Ammon's horn (tissue), 1 donor: ENCODE data around the gene C15orf62.

ENCODE experiments used
- DNase-seq: peaks from one replicate; pipeline ENCODE4 v3.0.0-alpha.2; 2016; ENCODE audit warnings: low spot score

C15orf62 gene

DNA sequence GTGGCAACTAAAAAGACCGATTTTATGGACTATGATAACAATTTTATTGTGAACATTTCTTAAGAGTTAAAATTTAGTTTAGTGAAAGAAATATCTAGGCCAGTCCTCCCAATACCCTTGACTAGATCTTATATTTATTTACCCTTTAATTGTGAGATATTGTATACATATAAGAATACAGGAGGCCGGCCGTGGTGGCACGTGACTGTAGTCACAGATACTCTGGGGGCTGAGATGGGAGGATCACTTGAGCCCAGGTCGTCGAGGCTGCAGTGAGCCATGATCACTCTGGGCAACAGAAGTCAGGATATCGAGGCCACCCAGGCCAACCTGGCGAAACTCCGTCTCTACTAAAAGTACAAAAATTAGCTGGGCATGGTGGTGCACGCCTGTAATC lies 14.0 kb upstream of the C15orf62 start:
- no peak for DNase-seq

- no peak for DNase-seq
Measured at GRCh38 chr15:40756938-40757337, 12.8 kb upstream of the C15orf62 start.

DNA sequence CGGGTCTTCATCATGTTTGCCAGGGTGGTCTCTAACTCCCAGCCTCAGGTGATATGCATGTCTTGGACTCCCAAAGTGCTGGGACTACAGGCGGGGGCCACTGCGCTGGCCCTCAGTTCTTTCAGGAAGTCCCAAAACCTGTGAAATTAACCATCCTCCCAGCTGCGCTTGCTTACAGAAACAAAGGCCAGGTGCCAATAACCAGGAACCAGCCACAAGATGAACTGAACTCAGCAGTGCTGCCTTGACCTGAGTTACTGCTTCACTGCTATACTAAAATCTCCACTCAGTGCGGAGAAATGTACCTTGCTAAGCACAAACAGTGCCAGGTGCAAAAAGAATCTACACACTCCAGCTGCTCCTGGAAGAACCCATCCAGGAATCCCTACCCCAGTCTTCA lies 9.8 kb upstream of the C15orf62 start:
- no peak for DNase-seq

GRCh38 chr15:40762919-40763800 lies 6.6 kb upstream of the C15orf62 start:
- DNase-seq = no peak

DNA sequence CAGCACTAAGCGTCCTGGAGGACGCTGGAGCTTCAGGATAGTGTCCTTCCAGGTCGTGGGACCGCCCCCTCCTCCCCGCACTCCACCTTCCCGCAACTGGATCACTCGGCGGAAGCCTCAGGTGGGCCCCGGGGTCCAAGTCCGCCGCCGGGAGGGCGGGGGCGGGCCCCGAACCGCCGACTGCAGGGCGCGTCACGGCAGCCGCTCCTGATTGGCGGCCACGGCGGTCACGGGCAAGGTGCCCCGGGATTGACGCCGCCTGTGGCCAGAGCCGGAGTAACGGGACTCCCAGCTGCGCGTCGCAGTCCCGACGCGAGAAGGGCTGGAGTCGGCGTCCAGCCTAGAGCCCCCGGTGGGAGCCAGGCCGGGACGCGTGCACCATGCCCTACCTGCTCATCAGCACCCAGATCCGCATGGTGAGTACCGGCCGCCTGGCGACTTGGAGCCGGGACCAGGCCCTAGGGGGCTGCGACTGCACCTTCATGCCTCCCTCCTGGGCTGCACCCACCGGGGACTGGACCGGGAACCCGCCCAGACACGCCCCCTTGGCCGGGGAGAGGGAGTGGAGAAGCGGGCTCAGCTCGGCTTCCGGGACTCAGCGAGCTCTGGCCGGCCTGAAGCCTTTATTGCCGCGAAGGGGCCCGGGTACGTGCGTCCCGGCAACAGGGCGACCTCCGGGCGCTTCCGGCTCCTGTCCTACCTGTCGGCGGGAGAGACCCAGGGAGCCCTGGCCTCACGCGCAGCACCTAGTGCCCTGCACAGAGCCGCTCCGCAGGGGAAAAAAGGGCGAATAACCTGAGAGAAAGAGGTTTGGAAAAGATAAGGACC lies 5.8 kb upstream of the C15orf62 start, which contains the start of gene GCHFR:
GCHFR (plus strand) TSS at position 268 of the 828 bp plus-strand sequence; CDS start at position 381, 113 bp downstream.
- DNase-seq = peak; percentile 57

DNA sequence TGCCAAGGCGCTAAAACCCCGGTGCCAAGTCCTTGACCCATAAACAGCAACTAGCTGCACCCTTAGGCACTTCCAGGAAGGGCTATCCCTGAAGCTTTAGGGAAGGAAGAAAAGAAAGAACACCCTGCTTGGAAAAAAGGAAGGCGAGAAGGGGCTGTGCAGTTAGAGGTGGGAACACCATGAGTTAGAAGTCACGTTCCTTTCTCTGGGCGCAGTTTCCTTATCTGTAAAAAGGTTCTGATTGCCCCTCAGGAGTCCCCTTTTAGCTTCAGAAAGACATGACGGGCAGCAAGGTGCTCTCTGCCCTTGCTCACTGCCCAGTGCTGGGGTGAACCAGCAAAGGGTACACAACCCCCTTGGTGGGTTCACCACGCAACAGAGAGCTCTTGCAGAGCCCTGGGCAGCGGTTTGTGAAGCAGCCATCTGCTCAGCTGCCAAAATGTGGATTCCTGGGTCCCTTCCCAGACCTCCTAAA lies 5.1 kb upstream of the C15orf62 start:
- DNase-seq = no peak

- no peak for DNase-seq
Measured at GRCh38 chr15:40766194-40766815, 3.5 kb upstream of the C15orf62 start.

DNA sequence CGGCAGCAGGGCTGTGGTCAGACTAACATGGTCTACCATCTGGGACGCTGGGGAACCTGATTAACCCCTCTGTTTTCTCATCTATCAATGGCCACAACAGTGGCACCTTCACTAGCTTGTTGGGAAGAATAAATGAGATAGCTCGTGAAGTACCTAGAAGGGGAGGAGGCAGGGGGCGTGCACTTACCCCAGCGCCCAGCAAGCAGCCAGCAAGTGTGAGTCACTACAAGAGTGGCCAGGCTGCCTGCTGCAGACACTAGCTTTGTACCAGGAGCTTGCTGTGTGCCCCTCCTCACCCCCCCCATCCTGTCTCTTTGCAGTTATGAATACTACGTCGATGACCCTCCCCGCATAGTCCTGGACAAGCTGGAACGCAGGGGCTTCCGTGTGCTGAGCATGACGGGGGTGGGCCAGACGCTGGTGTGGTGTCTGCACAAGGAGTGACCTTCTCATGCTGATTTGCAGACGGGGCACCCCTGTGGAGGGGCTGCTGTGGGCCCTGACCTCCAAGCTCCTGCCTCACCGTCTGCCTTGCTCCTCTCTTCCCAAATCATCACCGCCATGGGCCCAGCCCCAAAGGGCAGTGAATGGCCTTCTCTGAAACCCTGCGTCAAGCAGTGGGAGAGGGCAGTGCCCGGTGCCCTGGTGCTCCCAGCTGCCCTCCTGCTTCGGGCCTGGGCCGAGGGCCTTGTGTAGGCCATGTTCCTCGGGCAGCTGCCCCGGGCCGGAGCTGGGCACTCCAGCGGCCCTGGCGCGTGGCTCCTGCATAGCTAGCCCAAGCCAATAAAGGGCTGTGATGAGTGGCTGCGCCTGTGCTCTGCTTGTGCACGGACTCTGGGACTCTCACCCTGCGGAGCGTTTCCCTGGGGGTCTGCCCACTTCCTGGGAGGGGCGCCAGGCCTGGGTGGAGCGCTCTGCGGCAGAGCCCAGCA lies 2.6 kb upstream of the C15orf62 start:
- no peak for DNase-seq

DNA sequence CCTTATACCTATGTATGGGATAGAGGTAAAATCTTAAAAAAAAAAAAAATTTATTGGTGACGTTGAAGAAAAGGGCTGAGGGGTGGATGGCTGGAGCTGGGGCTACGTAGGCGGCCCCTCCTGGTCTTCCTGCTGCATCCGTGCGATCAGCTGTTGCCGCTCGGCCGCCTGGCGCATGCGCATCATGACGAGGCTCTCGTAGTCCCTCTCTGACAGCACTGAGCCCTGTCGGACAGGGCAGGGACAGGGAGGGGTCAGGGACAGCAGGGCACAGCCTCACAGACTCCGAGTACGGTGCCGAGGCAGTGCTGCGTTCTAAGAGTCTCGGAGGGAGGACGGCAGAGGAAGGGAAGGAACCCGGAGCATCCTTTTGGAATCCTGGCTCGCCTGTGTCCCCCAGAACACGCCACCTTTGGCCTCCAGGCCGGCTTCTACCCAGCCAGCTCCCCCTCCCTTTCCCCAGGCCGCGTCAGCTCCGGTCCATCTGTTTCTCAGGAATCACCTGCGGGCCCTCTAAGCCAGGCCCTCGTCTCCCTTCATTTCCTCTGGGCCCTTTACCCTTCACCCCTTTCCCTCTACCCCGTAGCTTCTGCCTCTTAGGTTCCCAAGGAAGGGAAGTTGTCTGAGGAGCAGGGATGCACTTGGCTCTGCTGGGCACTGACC lies 1.8 kb upstream of the C15orf62 start:
- DNase-seq = no peak

GRCh38 chr15:40768521-40769273 lies 1.1 kb upstream of the C15orf62 start:
- no peak for DNase-seq

DNA sequence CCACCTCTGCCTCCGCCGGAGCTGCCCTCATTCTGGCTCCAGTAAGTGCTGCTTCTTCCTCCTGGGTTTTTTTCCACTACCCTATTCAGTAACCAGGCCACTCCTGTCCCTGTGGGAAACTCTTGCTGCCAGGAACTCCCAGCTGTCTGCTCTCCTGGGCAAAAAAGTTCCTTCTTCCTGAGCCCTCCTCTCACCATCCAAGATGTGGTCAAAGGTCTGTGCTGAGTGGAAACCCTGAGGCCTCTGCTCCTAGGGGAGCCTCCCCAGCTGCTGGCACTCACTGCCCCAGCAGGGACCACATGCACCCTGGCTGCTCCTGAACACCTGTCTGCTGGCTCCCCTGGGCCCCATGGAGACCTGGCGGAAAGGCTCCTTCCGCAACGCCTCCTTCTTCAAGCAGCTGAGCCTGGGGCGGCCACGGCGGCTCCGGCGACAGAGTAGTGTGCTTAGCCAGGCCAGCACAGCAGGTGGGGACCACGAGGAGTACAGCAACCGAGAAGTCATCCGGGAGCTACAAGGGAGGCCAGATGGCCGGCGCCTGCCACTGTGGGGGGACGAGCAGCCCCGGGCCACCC lies 454 bp downstream of the C15orf62 start:
- DNase-seq = no peak

GRCh38 chr15:40771242-40771641 lies 1.5 kb downstream of the C15orf62 start:
- DNase-seq = no peak

DNA sequence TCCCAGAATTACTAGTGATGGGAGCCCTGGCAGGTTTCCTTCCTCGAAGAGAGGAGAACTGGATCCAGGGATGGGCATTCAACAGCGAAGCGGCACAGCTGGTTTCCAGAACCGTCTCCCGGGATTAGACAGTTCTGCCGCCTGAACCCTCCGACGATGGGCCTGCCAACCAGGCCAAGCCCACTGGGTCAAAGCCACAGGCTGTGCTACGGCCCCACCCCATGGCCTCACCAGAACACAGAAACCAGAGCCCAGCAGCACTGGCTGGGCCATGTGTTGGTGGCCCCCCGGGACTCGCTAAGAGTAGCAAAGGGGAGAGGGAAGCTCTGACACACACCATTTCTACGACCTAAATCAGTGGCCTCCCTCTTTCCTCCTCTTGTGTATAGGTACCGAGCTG lies 2.2 kb downstream of the C15orf62 start:
- no peak for DNase-seq

DNA sequence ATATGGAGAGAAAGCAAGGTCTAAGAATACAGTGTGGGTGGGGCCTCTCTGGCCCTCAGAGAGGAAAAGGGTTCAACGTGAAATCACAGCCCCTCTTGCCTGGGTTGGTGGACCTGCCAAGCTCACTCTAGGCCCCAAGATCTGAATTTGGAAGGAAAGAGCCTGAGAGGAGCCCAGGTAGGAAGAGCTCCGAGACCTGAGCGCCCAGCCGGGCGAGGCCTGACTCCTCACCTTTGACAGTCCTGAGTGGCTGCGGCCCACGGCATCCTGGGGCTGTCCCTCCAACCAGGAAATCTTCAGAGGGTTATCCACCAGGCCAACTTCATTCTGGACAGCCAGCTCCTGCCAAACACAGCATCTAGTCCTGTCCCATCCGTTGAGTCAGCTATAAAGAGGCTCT lies 3.7 kb downstream of the C15orf62 start:
- no peak for DNase-seq

GRCh38 chr15:40773902-40774301 lies 4.1 kb downstream of the C15orf62 start:
- DNase-seq = no peak

- DNase-seq = no peak
Measured at GRCh38 chr15:40775007-40775406, 5.2 kb downstream of the C15orf62 start.

DNA sequence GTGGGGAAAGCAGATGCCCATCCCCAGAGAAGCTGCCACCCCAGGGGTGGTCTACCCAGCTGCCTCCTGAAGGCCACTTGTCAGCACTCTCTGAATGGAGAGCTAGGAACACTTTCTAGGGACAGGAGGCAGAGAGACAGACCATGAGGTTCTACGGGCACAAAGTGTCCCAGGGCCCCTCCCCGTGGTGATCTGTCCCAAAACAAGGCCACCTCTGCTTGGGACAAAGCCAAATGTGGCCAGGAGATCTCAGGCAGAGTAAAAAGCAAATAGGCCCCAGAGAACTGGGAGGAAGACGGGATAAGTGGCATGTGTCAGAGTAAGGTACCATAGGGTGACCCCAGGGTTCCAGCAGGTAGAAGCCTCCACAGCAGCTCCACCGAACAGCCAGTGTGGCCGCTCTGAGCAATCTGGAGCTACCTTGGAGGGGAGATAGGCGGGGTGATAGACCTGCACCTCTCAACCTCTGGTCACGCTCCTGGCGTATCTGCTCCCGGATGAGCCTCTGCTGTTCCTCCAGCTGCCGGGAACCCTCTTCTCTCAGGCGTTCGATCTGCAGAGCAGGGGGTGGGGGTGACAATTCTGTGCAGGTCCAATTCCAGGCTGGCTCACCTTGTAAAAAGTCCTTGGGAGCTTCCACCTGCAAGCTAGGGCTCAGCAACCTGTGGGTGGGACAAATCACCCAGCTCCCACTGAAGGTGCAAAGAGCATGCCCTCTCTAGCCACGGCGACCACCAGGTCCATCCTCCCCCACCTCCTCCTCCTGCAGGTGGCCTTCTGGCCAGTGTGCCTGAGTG lies 6.2 kb downstream of the C15orf62 start:
- no peak for DNase-seq

DNA sequence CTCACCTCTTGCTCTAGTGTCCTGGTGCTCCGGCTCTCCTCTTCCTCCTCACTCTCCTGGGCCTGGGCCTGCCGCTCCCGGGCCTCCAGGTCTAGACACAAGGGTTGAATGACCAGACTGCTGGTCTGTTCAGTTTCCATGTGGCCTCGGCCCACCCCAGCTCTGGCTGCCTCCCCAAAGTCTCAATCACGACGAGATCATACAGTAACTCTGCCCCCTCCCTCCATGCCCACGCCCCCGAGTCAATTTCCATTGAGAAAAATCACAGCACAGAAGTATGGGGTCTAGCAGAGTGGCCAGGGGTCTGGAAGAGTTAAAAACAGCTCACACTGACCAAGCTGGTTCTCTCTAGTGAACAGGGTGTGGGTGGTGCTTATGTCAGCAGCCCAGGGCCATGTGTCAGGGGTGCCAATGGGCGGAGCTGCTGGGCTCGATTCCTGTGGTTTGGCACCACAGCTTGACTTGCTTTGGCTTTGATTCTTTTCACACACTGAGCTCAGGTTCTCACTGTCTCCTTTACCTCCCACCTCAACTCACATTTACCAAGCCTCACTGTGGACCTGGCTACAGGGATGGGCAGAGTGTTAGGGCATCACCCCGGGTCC lies 6.9 kb downstream of the C15orf62 start:
- no peak for DNase-seq
